Hippocampal formation (tissue), 2 donors: ENCODE measurements around the gene TMSB15A.
"Not testable (repeated sequence)": the region's sequence is repeated elsewhere in the genome, so short reads cannot be mapped to it uniquely, and the experiment has no call there.

Source experiments
- DNase-seq, 2 donors: peaks; one replicate each; lab custom pipeline; 2025; lab: John Stamatoyannopoulos, UW

TMSB15A gene

DNA sequence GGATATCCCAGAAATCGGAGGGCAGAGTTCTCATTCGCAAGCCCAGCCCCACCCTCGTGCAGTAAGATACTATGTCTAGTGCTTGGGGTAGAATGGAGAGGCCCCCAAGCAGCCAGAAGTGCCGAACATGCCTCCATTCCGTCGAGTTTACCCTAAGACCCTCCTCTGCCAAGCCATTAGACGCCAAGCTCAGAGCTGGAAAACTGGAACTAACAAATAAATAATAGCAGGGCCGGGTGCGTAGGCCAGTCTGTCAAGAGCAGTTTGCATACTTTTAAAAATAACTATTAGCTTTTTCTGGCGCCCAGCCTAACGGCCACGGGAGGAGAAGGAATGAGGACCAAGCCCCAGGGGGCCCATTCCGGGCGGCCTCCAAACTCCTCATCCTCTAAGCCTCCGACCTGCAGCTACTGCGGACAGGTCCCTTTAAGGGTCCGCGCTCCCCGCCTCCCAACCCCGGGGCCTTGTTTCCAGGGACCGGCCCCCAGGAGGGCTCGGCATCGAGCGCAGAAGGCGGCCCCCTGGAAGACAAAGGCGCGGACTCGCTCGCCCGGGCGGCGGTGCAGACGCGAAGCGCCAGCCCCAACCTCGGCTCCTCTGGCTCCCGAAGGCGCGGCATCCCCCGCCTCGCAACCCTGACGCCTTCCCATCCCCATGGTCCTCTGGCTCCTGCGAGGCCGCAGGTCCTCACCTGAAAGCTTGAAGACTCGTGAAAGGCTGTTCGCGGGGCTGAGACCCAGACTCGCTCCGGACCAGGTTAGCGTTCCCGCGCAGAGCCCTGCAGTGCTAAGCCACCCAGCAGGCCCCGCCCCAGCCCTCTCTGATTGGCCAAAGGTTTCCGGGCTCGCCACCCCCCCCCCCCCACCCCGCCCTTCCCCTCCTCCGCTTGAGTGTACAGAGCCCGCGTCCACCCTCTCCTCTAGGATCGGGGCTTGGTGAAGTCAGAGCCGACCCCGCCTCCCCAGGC, at the start of gene TMSB15A:
TMSB15A (minus strand) TSS at position 765 of the 967 bp plus-strand sequence.
- DNase-seq = peak; percentile 9 to 43

DNA sequence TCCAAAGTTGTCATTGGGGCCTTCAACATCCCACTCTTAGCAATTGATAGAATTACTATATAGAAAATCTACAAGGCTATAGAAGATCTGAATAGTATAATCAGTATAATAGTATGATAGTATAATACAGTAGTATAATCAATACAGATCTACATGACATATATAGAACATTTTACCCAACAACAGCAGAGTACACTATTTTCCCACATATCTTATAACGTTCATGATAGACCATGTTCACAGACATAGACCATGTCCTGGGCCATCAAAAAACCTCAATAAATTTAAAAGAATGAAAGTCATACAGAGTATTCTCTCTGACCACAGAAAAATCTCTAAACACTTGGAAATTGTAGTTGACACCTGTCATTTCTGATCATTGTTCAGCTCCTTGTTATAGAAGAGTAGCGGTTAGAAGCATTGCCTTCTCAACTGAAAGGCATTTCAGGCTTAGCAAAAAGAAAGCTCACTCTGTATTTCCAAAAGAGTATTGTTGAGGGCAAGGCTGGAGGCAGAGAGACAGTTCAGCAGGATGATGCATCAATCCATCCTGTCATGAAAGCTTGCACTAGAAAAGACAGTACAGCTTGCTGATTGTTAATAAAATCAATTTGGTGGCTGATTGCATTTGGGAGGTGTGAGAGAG, 44.0 kb upstream of the TMSB15A start:
- DNase-seq = no peak

DNA sequence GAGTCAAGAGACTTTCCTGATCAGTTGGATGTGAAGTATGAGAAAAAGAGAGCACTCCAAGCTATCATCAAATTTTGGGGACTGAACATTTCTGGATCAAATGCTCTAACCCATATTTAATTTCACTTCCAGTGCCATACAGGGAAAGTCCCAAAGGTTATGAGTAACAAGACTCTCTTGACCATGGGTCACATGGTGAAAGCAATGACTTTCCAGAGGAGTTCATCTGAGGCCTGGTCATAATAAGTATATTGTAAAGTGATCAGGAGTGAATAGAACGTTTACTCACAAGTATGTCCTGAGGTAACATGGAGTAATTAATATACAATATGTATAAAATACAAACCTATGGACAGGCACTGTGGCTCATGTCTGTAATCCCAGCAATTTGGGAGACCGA, 42.1 kb upstream of the TMSB15A start:
- DNase-seq = no peak

DNA sequence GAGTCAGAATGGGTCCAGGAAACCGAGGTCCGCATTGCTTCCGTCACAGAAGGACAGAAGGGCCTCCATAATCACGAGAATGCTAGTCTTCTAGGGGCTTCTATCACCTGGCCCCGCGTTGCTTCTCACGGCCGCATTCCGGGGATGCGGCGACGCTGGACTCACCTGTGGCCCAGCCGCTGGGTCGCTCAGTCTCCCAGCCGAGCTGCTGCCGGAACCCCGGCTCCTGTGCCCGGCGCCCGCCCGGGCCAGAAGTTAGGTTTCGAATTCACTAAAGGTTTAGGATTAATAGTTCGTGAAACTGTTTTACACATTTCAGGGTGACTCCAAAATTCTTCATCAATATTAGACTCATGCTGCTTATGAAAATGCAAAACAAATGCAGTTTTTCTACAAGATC, 31.7 kb upstream of the TMSB15A start:
- no peak for DNase-seq

DNA sequence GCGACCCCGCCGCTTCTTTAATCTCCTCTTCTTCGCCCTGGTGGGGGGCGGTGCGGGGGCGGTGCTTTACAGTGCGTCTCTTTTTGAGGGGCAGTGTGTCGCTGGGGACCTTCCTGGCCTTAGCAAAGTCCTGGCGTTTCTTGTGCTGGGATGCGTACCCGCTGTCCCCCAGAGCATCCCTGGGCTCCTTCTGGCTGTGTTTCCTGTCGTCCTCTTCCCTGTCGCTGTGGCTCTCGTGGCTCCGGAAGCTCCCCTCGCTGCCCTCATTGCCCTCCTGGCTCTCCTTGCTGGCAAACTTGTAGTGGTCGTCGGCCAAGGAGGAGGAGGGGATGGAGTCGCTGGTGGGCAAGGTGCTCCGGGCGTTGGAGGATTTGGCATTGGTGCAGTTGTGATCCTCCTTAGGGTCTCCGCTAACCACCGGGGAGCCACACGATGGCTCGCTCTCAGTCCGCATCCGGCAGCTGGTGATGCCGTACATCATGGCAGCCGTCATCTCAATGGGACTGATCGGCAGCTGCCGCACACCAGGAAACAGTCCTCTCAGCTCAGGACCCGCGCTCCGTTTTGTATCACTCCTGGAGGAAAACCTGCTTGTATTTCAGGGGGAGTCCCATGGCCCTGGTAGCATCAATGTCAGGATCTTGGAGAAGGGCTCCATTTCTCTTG, 30.4 kb upstream of the TMSB15A start:
- no peak for DNase-seq

DNA sequence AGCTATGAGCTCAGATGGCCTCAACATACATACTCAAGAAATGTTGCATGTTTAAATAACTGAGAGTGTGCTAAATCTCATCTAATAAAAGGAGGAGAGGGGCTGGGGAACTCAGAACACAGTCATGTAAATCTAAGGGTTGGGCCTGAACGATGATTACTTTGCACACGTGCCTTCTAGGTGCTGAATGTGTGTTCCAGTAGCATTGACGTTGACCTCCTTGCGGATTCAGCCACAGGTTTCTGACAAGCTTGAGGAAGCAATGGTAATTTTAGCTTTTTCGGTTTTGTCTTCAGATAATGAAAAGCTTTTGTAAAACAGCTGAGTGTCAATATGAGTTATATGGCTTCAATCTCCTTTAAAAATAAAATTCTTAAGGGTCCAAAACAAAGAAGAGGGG, 29.6 kb upstream of the TMSB15A start:
- DNase-seq = not testable (repeated sequence)

DNA sequence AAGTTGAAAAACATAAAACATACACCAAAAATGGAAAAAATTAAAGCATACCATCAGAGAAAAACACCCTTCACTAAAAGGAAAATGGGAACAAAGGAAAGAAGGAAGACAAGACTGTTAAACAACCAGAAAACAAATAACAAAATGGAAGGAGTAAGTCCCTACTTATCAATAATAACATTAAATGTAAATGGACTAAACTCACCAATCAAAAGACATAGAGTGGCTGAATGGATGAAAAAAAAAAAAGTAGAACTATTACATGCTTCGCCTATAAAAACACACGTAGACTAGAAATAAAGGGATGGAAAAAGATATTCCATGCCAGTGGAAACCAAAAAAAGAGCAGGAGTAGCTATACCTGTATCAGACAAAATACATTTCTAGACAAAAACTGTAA, 19.4 kb upstream of the TMSB15A start:
- no peak for DNase-seq

DNA sequence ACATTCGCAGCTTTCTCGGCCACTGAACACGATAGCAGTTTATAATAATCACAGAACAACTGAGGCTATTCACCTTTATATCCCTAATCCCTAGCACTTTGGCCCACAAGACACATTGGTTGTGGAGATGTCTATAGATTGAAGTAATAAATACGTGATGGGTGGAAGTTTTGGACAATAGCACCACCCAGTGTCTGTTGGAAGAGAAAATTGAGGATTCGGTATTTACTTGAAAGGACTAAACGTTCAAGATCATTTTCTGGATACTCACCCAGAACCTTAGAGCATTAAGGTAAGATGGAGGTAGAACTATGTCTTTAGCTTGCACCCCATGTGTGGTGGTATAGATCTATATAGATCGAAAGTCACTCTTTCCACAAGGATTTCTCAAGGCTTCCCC, 787 bp upstream of the TMSB15A start:
- no peak for DNase-seq

DNA sequence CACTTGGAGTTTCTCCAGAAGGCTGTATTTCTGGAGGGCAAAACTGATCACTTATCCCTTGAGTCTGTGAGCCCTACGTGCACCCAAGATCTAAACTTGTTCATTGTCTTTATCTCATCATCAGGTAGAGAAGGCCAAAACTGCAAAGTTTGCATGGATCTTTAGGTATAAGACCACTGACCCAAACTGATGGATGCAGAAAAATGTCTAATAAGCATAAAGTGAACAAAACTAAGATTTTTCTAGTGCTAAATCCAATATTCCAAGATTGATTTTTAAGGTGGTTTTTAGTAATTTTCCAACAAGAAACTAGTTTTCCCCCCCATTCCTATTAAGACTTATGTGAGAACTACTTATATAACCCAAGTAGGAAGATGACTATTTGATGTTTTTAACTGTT, 2.0 kb downstream of the TMSB15A start:
- no peak for DNase-seq

DNA sequence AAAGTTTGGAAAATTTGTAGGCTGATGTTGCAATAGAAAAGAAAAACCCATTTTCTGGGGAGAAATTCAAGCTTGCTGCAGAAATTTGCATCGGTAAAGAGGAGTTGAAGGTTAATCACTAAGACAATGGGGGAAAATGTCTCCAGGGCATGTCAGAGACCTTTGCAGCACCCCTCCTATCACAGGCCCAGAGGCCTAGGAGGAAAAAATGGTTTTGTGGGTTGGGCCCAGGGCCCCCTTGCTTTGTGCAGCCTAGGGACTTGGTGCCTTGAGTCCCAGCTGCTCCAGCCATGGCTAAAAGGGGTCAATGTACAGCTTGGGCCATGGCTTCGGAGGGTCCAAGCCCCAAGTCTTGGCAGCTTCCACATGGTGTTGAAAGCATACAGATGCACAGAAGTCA, 17.8 kb downstream of the TMSB15A start:
- no peak for DNase-seq

DNA sequence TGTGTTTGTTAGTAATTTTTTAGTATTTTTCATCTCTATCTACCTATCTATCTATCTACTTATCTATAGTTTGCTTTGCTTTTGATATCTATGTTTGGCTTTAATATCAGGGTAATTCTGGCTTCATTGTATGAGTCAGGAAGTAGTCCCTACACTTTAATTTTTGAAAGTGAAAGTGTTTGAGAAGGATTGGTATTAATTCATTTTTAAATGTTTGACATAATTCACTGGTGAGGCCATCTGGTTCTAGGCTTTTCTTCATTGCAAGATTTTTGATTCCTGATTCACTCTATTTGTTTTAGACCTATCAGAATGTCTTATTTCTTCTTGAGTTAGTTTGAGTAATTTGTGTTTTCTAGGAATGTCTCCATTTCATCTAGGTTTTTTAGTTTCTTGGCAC, 24.8 kb downstream of the TMSB15A start:
- DNase-seq = no peak

DNA sequence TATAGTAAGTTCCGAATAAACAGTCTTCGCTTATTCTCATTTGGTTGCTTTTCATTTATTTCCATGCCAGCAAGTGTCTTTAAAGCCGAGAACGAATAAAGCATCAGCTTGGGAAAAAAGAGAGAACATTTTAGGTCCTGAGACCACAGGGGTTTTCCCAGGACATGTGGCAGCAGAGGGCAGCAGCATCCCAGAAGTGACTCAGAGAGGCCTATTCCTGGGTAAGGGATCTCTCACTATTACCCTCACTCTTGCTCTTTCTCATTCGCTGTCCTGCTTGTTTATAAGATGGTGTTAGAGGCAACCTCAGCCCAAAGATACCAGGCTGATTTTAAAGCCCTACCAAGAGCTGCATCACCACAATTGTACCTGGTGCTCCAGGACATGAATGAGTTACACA, 37.8 kb downstream of the TMSB15A start:
- DNase-seq = not testable (repeated sequence)

DNA sequence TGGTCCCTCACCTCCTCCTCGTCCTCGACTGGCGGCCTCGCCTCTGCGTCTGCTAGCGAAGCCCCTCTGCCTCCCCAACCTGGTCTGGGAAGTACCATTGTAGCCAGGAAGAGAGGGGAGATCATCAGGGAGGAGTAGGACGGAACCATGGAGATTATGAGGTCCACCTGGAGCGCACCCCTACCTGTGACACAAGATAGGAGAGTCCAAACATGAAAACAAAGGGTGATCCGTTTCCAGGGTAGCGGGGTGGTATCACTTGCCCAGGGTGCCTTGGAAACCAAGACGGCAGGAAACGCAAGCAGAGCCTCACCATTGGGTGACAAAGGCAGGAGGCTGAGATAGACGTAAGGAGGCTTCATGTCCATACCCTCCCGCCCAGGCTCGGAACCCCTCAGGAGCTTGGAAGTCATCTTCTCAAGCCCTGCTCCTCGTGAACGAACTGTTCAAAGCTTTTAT, 44.7 kb downstream of the TMSB15A start, which contains the start of gene TCP11X2:
TCP11X2 (minus strand) TSS at position 51 of the 459 bp plus-strand sequence.
- DNase-seq = not testable (repeated sequence)

DNA sequence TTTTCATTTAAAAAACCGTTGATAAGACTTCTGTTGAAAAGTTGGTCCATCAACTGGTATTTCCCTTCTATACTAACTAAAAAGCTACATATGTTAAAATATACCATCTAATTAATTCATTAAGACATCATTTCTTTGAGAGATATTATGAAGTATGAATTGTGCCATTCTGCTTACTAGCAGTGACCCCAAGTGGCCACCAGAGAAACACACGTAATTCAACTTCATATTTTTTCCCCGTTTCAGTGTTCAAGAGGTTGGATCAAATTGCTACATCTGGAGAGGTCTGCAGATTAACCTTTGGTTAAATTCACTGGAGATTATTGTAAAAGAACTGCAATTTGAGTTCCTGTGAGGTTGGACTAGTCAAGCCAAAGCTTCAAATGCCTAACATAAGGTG, 46.3 kb downstream of the TMSB15A start:
- not testable (repeated sequence) for DNase-seq
